ENCODE measurements around the gene CCT6B. TPM values are rescaled to one million over a fixed set of nuclear protein-coding genes. Genes with fewer than 3 reads are reported as not detected.

The CCT6B gene
- total RNA-seq, 2 experiments from 2014 or later, result 1.4 to 1.8 TPM

DNA sequence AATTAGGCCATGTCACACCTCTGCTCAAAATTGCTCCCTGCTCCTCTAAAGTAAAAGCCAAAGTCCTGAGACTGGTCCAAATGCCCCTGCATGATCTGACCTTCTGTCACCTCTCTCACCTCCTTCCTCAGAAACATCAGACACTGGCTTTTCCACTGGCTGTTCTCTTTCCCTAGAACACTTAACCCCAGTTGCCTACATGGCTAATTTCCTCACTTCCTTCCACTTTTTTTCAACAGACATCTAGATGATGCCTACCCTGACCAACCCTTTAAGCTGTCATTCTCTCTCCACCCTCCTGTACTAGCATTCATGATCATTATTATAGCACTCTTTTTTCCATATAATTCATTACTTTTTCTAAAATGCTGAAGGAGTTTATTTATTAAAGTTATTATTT is 31.0 kb downstream of the CCT6B start:
- Mint-ChIP-seq H3K9me3 (no peaks in the 10 kb centered on the region), H3K4me1 (ENCODE audit: low read depth) (no peaks in the 10 kb centered on the region), H3K27me3 (no peaks in the 10 kb centered on the region), H3K27ac (no peak overlapping the region), H3K4me3 (no peak overlapping the region), H3K36me3 (ENCODE audit: low read depth) (no peaks in the 10 kb centered on the region)
- POLR2A ChIA-PET, result no interaction called here
- ATAC-seq (no peak), DNase-seq (no peak)
- CTCF ChIA-PET, result no interaction called here
- intact Hi-C loops (cut with micrococcal nuclease), result no loop called here
- TF ChIP-seq, protein P1, sequence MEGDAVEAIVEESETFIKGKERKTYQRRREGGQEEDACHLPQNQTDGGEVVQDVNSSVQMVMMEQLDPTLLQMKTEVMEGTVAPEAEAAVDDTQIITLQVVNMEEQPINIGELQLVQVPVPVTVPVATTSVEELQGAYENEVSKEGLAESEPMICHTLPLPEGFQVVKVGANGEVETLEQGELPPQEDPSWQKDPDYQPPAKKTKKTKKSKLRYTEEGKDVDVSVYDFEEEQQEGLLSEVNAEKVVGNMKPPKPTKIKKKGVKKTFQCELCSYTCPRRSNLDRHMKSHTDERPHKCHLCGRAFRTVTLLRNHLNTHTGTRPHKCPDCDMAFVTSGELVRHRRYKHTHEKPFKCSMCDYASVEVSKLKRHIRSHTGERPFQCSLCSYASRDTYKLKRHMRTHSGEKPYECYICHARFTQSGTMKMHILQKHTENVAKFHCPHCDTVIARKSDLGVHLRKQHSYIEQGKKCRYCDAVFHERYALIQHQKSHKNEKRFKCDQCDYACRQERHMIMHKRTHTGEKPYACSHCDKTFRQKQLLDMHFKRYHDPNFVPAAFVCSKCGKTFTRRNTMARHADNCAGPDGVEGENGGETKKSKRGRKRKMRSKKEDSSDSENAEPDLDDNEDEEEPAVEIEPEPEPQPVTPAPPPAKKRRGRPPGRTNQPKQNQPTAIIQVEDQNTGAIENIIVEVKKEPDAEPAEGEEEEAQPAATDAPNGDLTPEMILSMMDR (IDR thresholded peaks at IDR 0.05), result no peak

- ChIA-PET CTCF (no interaction called here), POLR2A (interaction anchor here (0.6 kb wide), 1 partner anchor 823 kb away, joined by 3 read pairs; no protein-coding TSS in a partner anchor)
- H3K9me3 Mint-ChIP-seq, result no peaks in the 10 kb centered on the region
- no peak overlapping the region for H3K4me3 Mint-ChIP-seq
- no peaks in the 10 kb centered on the region for H3K36me3 Mint-ChIP-seq (ENCODE audit: low read depth)
- no peak overlapping the region for H3K27ac Mint-ChIP-seq
- intact Hi-C loops (cut with micrococcal nuclease), result no loop called here
- ATAC-seq (no peak), DNase-seq (no peak)
- TF ChIP-seq, protein P1 (IDR thresholded peaks at IDR 0.05), result no peak
- no peaks in the 10 kb centered on the region for H3K4me1 Mint-ChIP-seq (ENCODE audit: low read depth)
- no peaks in the 10 kb centered on the region for H3K27me3 Mint-ChIP-seq
Observed at GRCh38 chr17:34926661-34927060, 34.6 kb downstream of the CCT6B start.

GRCh38 chr17:34920676-34921075 is 40.6 kb downstream of the CCT6B start:
- intact Hi-C loops (cut with micrococcal nuclease), result no loop called here
- H3K27me3 Mint-ChIP-seq, result no peaks in the 10 kb centered on the region
- no peaks in the 10 kb centered on the region for H3K4me1 Mint-ChIP-seq (ENCODE audit: low read depth)
- ChIA-PET POLR2A (no interaction called here), CTCF (no interaction called here)
- no peak overlapping the region for H3K4me3 Mint-ChIP-seq
- H3K36me3 Mint-ChIP-seq (ENCODE audit: low read depth), result no peaks in the 10 kb centered on the region
- DNase-seq (no peak), ATAC-seq (no peak)
- TF ChIP-seq, protein P1 (IDR thresholded peaks at IDR 0.05), result no peak
- no peaks in the 10 kb centered on the region for H3K9me3 Mint-ChIP-seq
- H3K27ac Mint-ChIP-seq, result no peak overlapping the region

- Mint-ChIP-seq H3K27me3 (no peaks in the 10 kb centered on the region), H3K4me1 (ENCODE audit: low read depth) (no peaks in the 10 kb centered on the region), H3K4me3 (no peak overlapping the region), H3K9me3 (no peaks in the 10 kb centered on the region), H3K27ac (no peak overlapping the region), H3K36me3 (ENCODE audit: low read depth) (no peaks in the 10 kb centered on the region)
- no peak for ATAC-seq
- intact Hi-C loops (cut with micrococcal nuclease), result no loop called here
- POLR2A ChIA-PET, result no interaction called here
- TF ChIP-seq, protein P1 (IDR thresholded peaks at IDR 0.05), result no peak
- no peak for DNase-seq
- CTCF ChIA-PET, result no interaction called here
Observed at GRCh38 chr17:34917381-34917780, 43.9 kb downstream of the CCT6B start.

DNA sequence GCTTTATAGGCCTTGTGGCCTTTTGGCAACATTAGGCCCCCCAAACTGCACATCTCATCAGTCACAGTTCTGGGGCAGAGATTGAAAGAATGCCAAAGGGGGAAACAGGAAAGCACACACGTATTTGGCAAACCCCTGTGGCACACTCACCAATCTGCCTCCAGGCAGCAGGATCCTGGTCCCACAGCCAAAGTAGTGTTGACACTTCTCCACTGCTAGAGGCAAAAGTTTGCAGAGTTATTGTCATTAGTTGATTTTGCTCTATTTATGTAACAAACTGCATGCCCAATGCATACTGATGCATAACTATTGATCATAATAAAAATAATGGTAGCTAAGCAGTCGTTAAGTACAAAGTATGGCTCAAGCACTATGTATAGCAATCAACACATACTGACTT is 45.1 kb downstream of the CCT6B start:
- Mint-ChIP-seq H3K27ac (no peak overlapping the region), H3K4me3 (no peak overlapping the region), H3K9me3 (no peaks in the 10 kb centered on the region), H3K27me3 (no peaks in the 10 kb centered on the region), H3K36me3 (ENCODE audit: low read depth) (no peaks in the 10 kb centered on the region), H3K4me1 (ENCODE audit: low read depth) (no peaks in the 10 kb centered on the region)
- intact Hi-C loops (cut with micrococcal nuclease), result no loop called here
- ChIA-PET CTCF (no interaction called here), POLR2A (no interaction called here)
- ATAC-seq (no peak), DNase-seq (no peak)
- TF ChIP-seq, protein P1 (IDR thresholded peaks at IDR 0.05), result no peak
